B cell (primary cell): Measurements from ENCODE around the gene GLG1.

ENCODE experiments used
- EZH2 ChIP-seq: IDR thresholded peaks from 2 replicates; pipeline ENCODE4 v1.6.1; 2012; ENCODE audit warnings: borderline replicate concordance, low read depth, mild to moderate bottlenecking, moderate library complexity, low read length; ENCODE audit not compliant: insufficient read depth, poor library complexity, severe bottlenecking
- TF ChIP-seq, protein P1 (sequence below): fragments of 200-600 bp; IDR thresholded peaks from one replicate; pipeline ENCODE4 v1.8.0; 2022; ENCODE audit warnings: antibody characterized with exemption, mild to moderate bottlenecking

DNA sequence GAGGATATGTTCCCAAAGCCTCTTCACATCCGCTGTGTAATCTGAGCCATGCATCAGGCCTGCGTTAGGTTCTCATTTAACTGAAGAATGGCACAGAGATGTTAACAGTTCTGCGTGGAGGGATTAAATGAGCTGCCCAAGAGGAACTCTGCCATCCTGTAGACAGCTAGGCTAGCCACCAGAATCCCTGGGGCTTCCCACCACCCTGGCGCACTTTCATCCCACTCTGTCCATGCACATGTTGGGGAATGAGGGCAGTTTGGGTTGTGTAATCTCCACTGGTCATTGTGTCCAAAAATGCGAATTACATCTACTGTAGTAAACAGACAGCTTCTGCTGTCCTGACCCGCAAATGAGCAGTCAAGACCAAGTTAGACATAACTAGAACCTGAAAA, 1.0 kb upstream of the GLG1 start:
- TF ChIP-seq, protein P1, sequence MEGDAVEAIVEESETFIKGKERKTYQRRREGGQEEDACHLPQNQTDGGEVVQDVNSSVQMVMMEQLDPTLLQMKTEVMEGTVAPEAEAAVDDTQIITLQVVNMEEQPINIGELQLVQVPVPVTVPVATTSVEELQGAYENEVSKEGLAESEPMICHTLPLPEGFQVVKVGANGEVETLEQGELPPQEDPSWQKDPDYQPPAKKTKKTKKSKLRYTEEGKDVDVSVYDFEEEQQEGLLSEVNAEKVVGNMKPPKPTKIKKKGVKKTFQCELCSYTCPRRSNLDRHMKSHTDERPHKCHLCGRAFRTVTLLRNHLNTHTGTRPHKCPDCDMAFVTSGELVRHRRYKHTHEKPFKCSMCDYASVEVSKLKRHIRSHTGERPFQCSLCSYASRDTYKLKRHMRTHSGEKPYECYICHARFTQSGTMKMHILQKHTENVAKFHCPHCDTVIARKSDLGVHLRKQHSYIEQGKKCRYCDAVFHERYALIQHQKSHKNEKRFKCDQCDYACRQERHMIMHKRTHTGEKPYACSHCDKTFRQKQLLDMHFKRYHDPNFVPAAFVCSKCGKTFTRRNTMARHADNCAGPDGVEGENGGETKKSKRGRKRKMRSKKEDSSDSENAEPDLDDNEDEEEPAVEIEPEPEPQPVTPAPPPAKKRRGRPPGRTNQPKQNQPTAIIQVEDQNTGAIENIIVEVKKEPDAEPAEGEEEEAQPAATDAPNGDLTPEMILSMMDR: no peak
- no peak for TF ChIP-seq EZH2
